Cortex of kidney (tissue), 1 donor: Measurements from ENCODE around the gene ATRX.
"Not testable (repeated sequence)": the region's sequence is repeated elsewhere in the genome, so short reads cannot be mapped to it uniquely, and the experiment has no call there.

Experiments
- DNase-seq: peaks from one replicate; lab custom pipeline; 2025; lab: John Stamatoyannopoulos, UW

The ATRX gene

GRCh38 chrX:77785486-77786364, at the start of gene ATRX:
Gene ATRX, minus strand, starts transcription at chrX:77786216. Its CDS starts 215 bp downstream, at chrX:77786001.
- DNase-seq: no peak

- not testable (repeated sequence) for DNase-seq
These were observed 45.5 kb upstream of the ATRX start for GRCh38 chrX:77831544-77831943.

- DNase-seq: not testable (repeated sequence)
These were observed 36.0 kb upstream of the ATRX start for GRCh38 chrX:77821989-77822388.

GRCh38 chrX:77820091-77820727, 34.2 kb upstream of the ATRX start:
- no peak for DNase-seq

GRCh38 chrX:77814210-77814609, 28.2 kb upstream of the ATRX start:
- no peak for DNase-seq

- DNase-seq: no peak
These were observed 16.2 kb upstream of the ATRX start for GRCh38 chrX:77802201-77802600.

GRCh38 chrX:77795124-77795523, 9.1 kb upstream of the ATRX start:
- no peak for DNase-seq

- DNase-seq: no peak
These were observed 7.9 kb upstream of the ATRX start for GRCh38 chrX:77793946-77794345.

GRCh38 chrX:77788050-77788449, 2.0 kb upstream of the ATRX start:
- no peak for DNase-seq

GRCh38 chrX:77786365-77786680, 307 bp upstream of the ATRX start:
- no peak for DNase-seq

- no peak for DNase-seq
These were observed 6.3 kb downstream of the ATRX start for GRCh38 chrX:77779695-77780094.

GRCh38 chrX:77776659-77777058, 9.4 kb downstream of the ATRX start:
- no peak for DNase-seq

- no peak for DNase-seq
These were observed 14.4 kb downstream of the ATRX start for GRCh38 chrX:77771601-77772000.

- DNase-seq: no peak
These were observed 17.2 kb downstream of the ATRX start for GRCh38 chrX:77768787-77769186.

- DNase-seq: not testable (repeated sequence)
These were observed 19.8 kb downstream of the ATRX start for GRCh38 chrX:77766212-77766611.

- DNase-seq: no peak
These were observed 30.5 kb downstream of the ATRX start for GRCh38 chrX:77755561-77755960.

- not testable (repeated sequence) for DNase-seq
These were observed 32.1 kb downstream of the ATRX start for GRCh38 chrX:77753942-77754341.

GRCh38 chrX:77749695-77750094, 36.3 kb downstream of the ATRX start:
- no peak for DNase-seq

- no peak for DNase-seq
These were observed 42.3 kb downstream of the ATRX start for GRCh38 chrX:77743720-77744119.

- DNase-seq: no peak
These were observed 43.1 kb downstream of the ATRX start for GRCh38 chrX:77742788-77743476.

GRCh38 chrX:77740376-77740905, 45.6 kb downstream of the ATRX start:
- DNase-seq: no peak

- DNase-seq: no peak
These were observed 52.7 kb downstream of the ATRX start for GRCh38 chrX:77733342-77733741.
